ELF-1 (cell line): ENCODE data around the gene ALG3.

Experiments
- DNase-seq: peaks from one replicate; pipeline ENCODE4 v3.0.0-alpha.2; 2016; ENCODE audit warnings: low read depth, low spot score

The ALG3 gene

GRCh38 chr3:184196536-184196935 is 52.2 kb downstream of the ALG3 start:
- DNase-seq: no peak

GRCh38 chr3:184193991-184194539 is 54.7 kb downstream of the ALG3 start:
- no peak for DNase-seq

GRCh38 chr3:184192889-184193288 is 55.9 kb downstream of the ALG3 start:
- DNase-seq: no peak
